Cardiac septum (tissue), 1 donor: ENCODE measurements around the gene PRKAR2B. TPM values are rescaled to one million over a fixed set of nuclear protein-coding genes. Genes with fewer than 3 reads are reported as not detected.
A peak's percentile ranks its signal among the peaks of the same experiment; 100 is the strongest.

ENCODE experiments used
- DNase-seq: peaks from one replicate; pipeline ENCODE4 v3.0.0-alpha.2; 2020; ENCODE audit warnings: low spot score
- intact Hi-C: fragments of 100-400 bp; cut with DNase I; formaldehyde crosslinking; loops from one replicate; pipeline ENCODE4 v1.14.0; 2022
- long read RNA-seq: library from polyadenylated mRNA; unstranded; transcript quantifications from one replicate; pipeline ENCODE4 v2.0.0, GENCODE V29; 2021
- total RNA-seq: library from RNA; stranded (reverse); fragmentation: NEBNext Ultra II Directional; extraction: Animal tissue kit (Norgen Biotek cat#: 25700); gene quantifications from one replicate; pipeline ENCODE4 v1.2.1, GENCODE V29; 2021
- donor health status: DM: no; HTN: no; CAD: no.

The PRKAR2B gene
- total RNA-seq: 37.7 TPM
- long read RNA-seq, transcript PRKAR2B-201 (11 exons, 3,745 nt): major isoform, 89 of 110 reads
- long read RNA-seq, partial matches to known transcripts: 15 of 110 reads
- long read RNA-seq, other reads (novel, unspliced or antisense): 6 of 110 reads

GRCh38 chr7:107044347-107045194, at the start of gene PRKAR2B:
Gene PRKAR2B (plus strand): TSS chr7:107044705. CDS start chr7:107044908, 203 bp downstream.
- intact Hi-C loops: no loop called here

GRCh38 chr7:106994833-106995232, 49.7 kb upstream of the PRKAR2B start:
- no peak for DNase-seq
- intact Hi-C loops: no loop called here

More at GRCh38 chr7:107044347-107045194, at the start of gene PRKAR2B:
- DNase-seq: peak; percentile 78

GRCh38 chr7:106997487-106998271, 46.8 kb upstream of the PRKAR2B start:
- DNase-seq: no peak
- intact Hi-C loops: no loop called here

GRCh38 chr7:106999023-106999422, 45.5 kb upstream of the PRKAR2B start:
- DNase-seq: no peak
- intact Hi-C loops: no loop called here

GRCh38 chr7:107001490-107001889, 43.0 kb upstream of the PRKAR2B start:
- DNase-seq: no peak
- intact Hi-C loops: no loop called here

GRCh38 chr7:107002126-107002525, 42.4 kb upstream of the PRKAR2B start:
- intact Hi-C loops: no loop called here
- no peak for DNase-seq

GRCh38 chr7:107002529-107002998, 41.9 kb upstream of the PRKAR2B start:
- DNase-seq: no peak
- intact Hi-C loops: no loop called here

- DNase-seq: no peak
- intact Hi-C loops: no loop called here
Observed at GRCh38 chr7:107007007-107007891, 37.3 kb upstream of the PRKAR2B start.

GRCh38 chr7:107007892-107008287, 36.6 kb upstream of the PRKAR2B start:
- intact Hi-C loops: no loop called here

GRCh38 chr7:107009846-107010203, 34.7 kb upstream of the PRKAR2B start:
- DNase-seq: no peak
- intact Hi-C loops: no loop called here

More at GRCh38 chr7:107007892-107008287, 36.6 kb upstream of the PRKAR2B start:
- no peak for DNase-seq

- intact Hi-C loops: no loop called here
- no peak for DNase-seq
Observed at GRCh38 chr7:107012691-107013090, 31.8 kb upstream of the PRKAR2B start.

- no peak for DNase-seq
- intact Hi-C loops: no loop called here
Observed at GRCh38 chr7:107014387-107015023, 30.0 kb upstream of the PRKAR2B start.

GRCh38 chr7:107016312-107016711, 28.2 kb upstream of the PRKAR2B start:
- intact Hi-C loops: no loop called here
- no peak for DNase-seq

GRCh38 chr7:107017965-107018719, 26.4 kb upstream of the PRKAR2B start:
- intact Hi-C loops: no loop called here

GRCh38 chr7:107020400-107020799, 24.1 kb upstream of the PRKAR2B start:
- intact Hi-C loops: no loop called here
- DNase-seq: no peak

More at GRCh38 chr7:107017965-107018719, 26.4 kb upstream of the PRKAR2B start:
- DNase-seq: no peak

- intact Hi-C loops: no loop called here
- no peak for DNase-seq
Observed at GRCh38 chr7:107021600-107021999, 22.9 kb upstream of the PRKAR2B start.

- intact Hi-C loops: no loop called here
- no peak for DNase-seq
Observed at GRCh38 chr7:107023522-107024151, 20.9 kb upstream of the PRKAR2B start.

- DNase-seq: no peak
- intact Hi-C loops: no loop called here
Observed at GRCh38 chr7:107024906-107025305, 19.6 kb upstream of the PRKAR2B start.
